Measurements from ENCODE around the gene CORO1C.

The CORO1C gene

GRCh38 chr12:108605690-108606406 is 125.5 kb downstream of the CORO1C start:
- DNase-seq (ENCODE audit: insufficient read length, low spot score): no peak
- FAIRE-seq: peak; percentile 64

- DNase-seq (ENCODE audit: insufficient read length, low spot score) (no peak), FAIRE-seq (peak; percentile 31)
Measured at GRCh38 chr12:108605000-108605689, 126.2 kb downstream of the CORO1C start.

GRCh38 chr12:108604208-108604941 is 126.9 kb downstream of the CORO1C start:
- FAIRE-seq: no peak
- DNase-seq (ENCODE audit: insufficient read length, low spot score): no peak

GRCh38 chr12:108603743-108604142 is 127.6 kb downstream of the CORO1C start:
- FAIRE-seq: no peak

GRCh38 chr12:108602976-108603704 is 128.2 kb downstream of the CORO1C start:
- FAIRE-seq: no peak
- no peak for DNase-seq (ENCODE audit: insufficient read length, low spot score)

More at GRCh38 chr12:108603743-108604142, 127.6 kb downstream of the CORO1C start:
- DNase-seq (ENCODE audit: insufficient read length, low spot score): no peak

GRCh38 chr12:108602209-108602705 is 129.1 kb downstream of the CORO1C start:
- DNase-seq (ENCODE audit: insufficient read length, low spot score) (no peak), FAIRE-seq (no peak)

GRCh38 chr12:108600702-108601007 is 130.7 kb downstream of the CORO1C start:
- FAIRE-seq (no peak), DNase-seq (ENCODE audit: insufficient read length, low spot score) (no peak)

GRCh38 chr12:108599948-108600701 is 131.2 kb downstream of the CORO1C start:
- FAIRE-seq: no peak

GRCh38 chr12:108599541-108599940 is 131.8 kb downstream of the CORO1C start:
- FAIRE-seq (no peak), DNase-seq (ENCODE audit: insufficient read length, low spot score) (no peak)

More at GRCh38 chr12:108599948-108600701, 131.2 kb downstream of the CORO1C start:
- DNase-seq (ENCODE audit: insufficient read length, low spot score): no peak

- no peak for DNase-seq (ENCODE audit: insufficient read length, low spot score)
- FAIRE-seq: no peak
Measured at GRCh38 chr12:108598553-108599250, 132.6 kb downstream of the CORO1C start.

- DNase-seq (ENCODE audit: insufficient read length, low spot score): no peak
- no peak for FAIRE-seq
Measured at GRCh38 chr12:108597559-108598471, 133.5 kb downstream of the CORO1C start, which contains the start of gene TMEM119. Gene TMEM119, minus strand, starts transcription at chr12:108598084. Its CDS starts 5,701 bp downstream, at chr12:108592383.

GRCh38 chr12:108596854-108597558 is 134.3 kb downstream of the CORO1C start:
- FAIRE-seq (peak; percentile 36), DNase-seq (ENCODE audit: insufficient read length, low spot score) (no peak)

GRCh38 chr12:108595711-108596647 is 135.3 kb downstream of the CORO1C start:
- peak; percentile 73 for FAIRE-seq
- DNase-seq (ENCODE audit: insufficient read length, low spot score): no peak

Measured in HTR-8/SVneo (cell line).